Effector CD4-positive, alpha-beta T cell (primary cell): ENCODE measurements around the gene REXO1.

ENCODE experiments used
- DNase-seq: peaks from one replicate; pipeline ENCODE4 v3.0.0-alpha.2; 2020

The REXO1 gene

DNA sequence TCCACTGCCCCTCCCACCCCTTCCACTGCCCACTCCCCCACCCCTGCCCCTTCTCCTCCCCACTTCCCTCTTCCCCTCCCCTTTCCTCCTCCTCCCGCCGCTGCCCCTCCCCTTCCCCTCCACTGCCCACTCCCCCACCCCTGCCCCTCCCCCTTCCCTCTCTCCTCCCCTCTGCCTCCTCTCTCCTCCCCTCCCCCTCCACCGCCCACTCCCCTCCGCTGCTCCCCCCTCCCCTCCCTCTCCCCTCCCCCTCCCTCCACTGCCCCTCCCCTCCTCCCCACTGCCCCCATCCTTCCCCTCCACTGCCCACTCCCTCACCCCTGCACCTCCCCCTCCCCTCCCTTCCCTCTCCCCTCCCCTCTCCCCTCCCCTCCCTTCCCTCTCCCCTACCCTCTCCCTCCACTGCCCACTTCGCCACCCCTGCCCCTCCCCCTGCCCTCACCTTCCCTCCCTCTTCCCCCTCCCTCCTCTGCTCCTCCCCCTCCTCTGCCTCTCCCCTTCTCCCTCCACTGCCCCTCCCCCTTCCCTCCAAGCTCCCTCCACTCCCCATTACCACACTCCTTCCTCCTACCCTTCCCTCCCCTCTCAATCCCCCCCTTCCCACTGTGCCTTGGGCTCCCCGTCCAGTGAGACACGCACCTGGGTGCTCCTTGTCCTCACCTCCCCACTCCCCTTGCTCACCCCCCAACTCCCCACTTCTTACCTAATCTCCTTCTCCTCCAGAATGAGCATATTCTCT, 58.1 kb downstream of the REXO1 start:
- no peak for DNase-seq

DNA sequence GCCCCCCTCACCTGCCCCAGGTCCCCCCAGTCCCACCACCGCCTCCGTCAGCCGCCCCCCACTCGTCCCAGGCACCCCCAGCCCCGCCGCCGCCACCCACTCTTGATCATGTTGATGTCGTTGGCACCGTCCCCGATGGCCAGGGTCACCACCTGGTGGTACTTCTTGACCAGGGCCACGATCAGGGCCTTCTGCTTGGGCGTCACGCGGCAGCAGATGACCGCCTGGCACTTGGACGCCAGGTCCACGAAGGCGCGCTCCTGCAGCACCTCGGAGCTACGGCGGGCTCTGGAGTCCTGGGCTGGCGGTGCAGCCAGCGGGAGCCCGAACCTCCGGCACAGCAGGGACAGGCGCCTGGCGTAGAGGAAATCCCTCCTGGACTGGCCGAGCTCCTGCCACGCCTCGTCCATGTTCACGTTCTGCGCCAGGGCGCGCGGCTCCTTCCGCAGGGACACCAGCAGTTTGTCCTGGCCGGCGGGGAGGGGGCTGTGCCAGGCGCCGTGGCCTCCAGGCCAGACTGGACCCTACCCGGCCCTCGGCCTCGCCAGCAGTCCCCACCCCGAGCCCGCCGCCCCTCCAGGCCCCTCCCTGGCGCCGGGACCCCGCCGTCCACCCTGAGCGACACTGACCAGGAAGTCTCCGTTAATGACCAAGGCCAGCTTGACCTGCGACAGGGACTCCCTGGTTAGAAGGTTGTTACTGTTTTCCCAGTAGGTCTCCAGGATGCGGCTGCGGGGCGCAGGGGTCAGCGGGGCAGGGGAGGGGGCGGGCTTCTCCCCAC, 58.8 kb downstream of the REXO1 start:
- DNase-seq: no peak

DNA sequence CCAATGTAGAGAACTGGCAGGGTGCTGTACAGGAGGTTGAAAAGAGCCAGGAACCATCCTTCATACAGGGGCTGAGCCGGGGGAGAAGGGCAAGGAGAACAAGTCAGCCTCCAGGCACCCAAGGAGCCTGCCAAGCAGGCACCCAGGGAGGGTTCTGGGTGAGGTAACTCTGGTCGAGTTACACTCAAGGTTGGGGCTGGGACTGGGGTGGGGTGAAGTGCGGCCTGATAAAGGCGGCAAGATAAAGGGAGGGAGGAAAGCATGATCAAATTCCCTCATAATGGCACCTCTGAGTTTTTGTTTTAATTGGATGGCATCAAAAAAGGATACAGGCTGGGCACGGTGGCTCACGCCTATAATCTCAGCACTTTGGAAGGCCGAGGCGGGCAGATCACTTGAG, 61.2 kb downstream of the REXO1 start:
- DNase-seq: no peak

DNA sequence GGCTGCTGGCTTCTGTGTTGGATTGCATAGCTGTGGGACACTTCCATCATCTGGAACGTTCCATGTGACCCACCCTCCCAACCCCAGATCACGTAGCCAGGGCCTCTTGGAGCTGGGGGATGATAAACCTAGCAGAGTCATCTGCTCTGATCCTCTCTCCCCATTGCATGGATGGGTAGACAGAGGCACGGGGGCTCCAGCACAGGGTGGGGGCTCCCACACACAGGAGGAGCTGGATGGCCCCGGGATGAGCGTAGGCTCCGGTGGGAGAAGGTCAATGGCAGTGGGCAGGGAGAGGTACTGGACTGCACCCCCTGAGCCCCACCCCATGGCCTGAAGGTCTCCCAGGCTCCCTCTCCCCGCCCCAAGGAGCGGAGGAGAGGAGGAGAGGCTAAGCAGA, 61.6 kb downstream of the REXO1 start:
- DNase-seq: no peak

DNA sequence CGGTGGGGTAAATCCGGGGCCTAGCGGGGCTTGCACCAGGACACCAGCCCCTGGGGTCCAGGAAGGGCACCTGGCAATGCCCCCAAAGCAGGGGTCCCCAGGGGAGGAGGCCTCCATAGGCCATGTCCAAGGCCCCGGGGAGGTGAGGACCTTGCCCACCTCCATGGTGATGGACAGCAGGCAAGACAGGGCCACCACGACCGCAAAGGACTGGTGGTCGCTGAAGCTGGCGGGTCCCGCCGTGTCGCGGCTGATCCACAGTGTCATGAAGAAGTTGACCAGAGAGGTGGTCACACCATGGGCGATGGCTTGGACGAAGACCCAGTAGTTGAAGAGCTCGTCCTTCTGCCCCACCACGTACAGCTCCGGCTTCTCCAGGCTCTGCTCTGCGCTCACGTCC, 63.0 kb downstream of the REXO1 start:
- DNase-seq: no peak

GRCh38 chr19:1783874-1784273, 64.4 kb downstream of the REXO1 start:
- no peak for DNase-seq

GRCh38 chr19:1783354-1783753, 64.9 kb downstream of the REXO1 start:
- DNase-seq: no peak

GRCh38 chr19:1782521-1782920, 65.8 kb downstream of the REXO1 start:
- no peak for DNase-seq

- no peak for DNase-seq
Measured at GRCh38 chr19:1780272-1780958, 67.9 kb downstream of the REXO1 start.

DNA sequence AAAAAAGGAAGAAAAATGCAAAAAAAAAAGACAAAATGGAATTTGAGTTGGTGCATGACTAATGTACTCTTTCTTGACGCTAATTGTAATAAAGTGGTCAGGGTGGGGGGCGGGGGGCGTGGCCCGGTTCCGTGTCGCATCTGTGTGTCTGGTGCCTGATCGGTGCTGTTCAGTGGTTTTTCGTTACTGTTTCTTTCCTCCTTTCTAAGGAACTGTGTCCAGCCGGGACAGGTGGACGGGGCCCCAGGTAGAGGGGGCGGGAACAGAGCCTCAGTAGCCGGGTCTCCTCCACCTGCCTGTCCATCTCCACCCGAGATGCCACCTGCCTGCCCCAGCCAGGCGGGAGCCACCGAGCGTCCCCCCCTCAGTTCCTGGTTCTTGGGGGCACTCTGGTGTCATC, 68.7 kb downstream of the REXO1 start:
- DNase-seq: no peak

- DNase-seq: no peak
Measured at GRCh38 chr19:1777149-1777548, 71.1 kb downstream of the REXO1 start.

GRCh38 chr19:1776606-1777147, 71.6 kb downstream of the REXO1 start:
- no peak for DNase-seq

- no peak for DNase-seq
Measured at GRCh38 chr19:1775951-1776605, 72.2 kb downstream of the REXO1 start.

GRCh38 chr19:1774989-1775772, 73.1 kb downstream of the REXO1 start:
- no peak for DNase-seq

DNA sequence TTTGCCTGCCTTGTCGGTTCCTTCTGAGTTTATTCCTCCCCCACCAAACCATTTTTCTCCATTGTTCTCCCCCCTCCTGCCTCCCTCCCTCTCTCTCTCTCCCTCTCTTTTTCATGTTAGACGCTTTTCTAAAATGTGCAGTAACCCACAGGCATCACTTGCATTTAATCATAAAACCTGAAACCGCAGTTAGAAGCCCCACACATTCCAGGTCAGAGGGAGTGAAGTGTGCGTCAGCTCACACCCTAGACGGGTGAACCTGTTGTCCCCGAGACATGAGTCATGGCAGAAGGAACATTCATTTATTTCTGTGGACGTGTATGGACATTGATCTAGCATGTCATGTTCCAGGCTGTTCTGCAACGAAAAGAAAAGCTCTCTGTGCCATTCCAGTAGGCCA, 75.1 kb downstream of the REXO1 start:
- no peak for DNase-seq

DNA sequence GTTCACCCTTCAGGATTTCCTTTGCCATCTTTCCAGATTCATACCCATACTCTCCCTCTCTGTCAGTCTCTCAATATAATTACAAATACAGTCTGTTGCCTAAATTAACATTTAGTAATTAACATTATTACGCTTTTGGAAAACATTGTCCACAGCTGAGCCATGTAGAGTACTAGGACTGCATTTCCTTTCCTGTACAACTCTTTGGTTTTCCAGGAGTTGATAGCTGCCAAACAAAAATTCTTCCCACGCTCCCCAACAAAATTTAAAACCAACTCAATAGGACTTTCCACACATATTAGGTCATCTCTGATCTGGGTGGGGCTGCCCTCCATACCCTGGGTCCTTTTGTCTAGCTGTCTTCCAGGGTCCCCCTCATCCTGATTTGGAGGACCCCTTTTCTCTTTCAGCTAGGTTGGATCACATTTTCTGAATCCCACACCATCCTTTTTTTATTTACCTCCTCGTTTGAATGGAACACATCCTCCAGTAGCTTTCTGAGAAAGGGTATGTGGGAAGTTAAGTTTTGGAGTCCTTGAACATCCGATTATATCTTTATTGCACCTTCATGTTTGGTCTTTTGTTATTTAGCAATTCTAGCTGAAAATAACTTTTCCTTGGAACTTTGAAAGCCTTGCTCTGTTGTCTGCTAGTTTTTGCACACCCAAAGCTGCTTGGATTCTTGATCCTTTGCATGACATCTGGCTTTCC, 77.3 kb downstream of the REXO1 start:
- DNase-seq: no peak

GRCh38 chr19:1769645-1769985, 78.7 kb downstream of the REXO1 start:
- no peak for DNase-seq

- DNase-seq: no peak
Measured at GRCh38 chr19:1768918-1769644, 79.2 kb downstream of the REXO1 start.

- no peak for DNase-seq
Measured at GRCh38 chr19:1768248-1768647, 80.0 kb downstream of the REXO1 start.

DNA sequence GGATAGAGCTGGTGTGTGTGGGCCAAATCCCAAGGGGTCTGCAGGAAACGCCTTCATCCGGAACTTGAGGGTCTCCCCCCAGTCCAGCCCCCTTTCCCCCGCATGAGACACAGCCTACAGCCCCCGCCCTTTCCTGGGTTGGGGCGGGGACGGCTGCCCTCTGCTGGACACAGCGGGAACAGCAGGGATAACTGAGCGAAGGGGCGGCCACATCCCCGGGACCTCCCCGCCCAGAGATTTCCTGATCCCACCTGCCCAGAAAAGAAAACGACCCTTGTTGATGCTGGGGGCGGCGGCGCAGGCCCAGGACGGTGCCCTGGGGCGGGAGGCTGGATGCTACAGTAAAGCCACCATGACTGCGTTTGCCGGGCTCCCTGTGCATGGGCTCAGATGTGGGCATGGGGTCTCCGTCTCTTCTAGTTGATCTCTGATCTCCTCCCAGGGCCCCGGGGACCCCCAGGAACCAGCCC, 80.8 kb downstream of the REXO1 start:
- DNase-seq: peak; percentile 44
